RWPE2 (cell line): ENCODE results near the gene EGFL7.

Experiments used
- ATAC-seq: fragments of 200-7000 bp; cut with Tn5 transposase; 3 replicates; pipeline ENCODE4 v1.9.1; 2021; ENCODE audit warnings: low read depth
- DNase-seq: peaks from one replicate; pipeline ENCODE4 v3.0.0-alpha.2; 2020; ENCODE audit warnings: low spot score
- H3K27ac ChIP-seq: fragments of 450-650 bp; 2 replicates; pipeline ENCODE4 v1.5.1; 2017; ENCODE audit warnings: mild to moderate bottlenecking; ENCODE audit not compliant: poor library complexity, severe bottlenecking
- H3K27me3 ChIP-seq: fragments of 250-450 bp; sonication (Bioruptor Pico); 2 replicates; pipeline ENCODE4 v1.5.1; 2021; ENCODE audit warnings: mild to moderate bottlenecking, moderate library complexity; ENCODE audit not compliant: insufficient read depth, poor library complexity, severe bottlenecking
- H3K36me3 ChIP-seq: fragments of 250-450 bp; sonication (Bioruptor Pico); 2 replicates; pipeline ENCODE4 v1.5.1; 2020; ENCODE audit warnings: low read depth, mild to moderate bottlenecking, moderate library complexity
- H3K4me1 ChIP-seq: fragments of 250-450 bp; sonication (Bioruptor Pico); 2 replicates; pipeline ENCODE4 v1.5.1; 2021; ENCODE audit warnings: mild to moderate bottlenecking, moderate library complexity; ENCODE audit not compliant: insufficient read depth, poor library complexity, severe bottlenecking
- H3K4me3 ChIP-seq: fragments of 250-450 bp; sonication (Bioruptor Pico); 2 replicates; pipeline ENCODE4 v1.5.1; 2021; ENCODE audit warnings: mild to moderate bottlenecking, moderate library complexity; ENCODE audit not compliant: severe bottlenecking
- H3K9me3 ChIP-seq: fragments of 250-450 bp; sonication (Bioruptor Pico); 2 replicates; pipeline ENCODE4 v1.5.1; 2021; ENCODE audit warnings: mild to moderate bottlenecking, moderate library complexity; ENCODE audit not compliant: severe bottlenecking
- CTCF ChIP-seq: fragments of 450-650 bp; IDR thresholded peaks from one replicate; pipeline ENCODE4 v1.5.1; 2017; ENCODE audit warnings: mild to moderate bottlenecking, moderate library complexity; ENCODE audit not compliant: poor library complexity, severe bottlenecking

Gene EGFL7

GRCh38 chr9:136681945-136682699, 19.4 kb downstream of the EGFL7 start:
- Histone ChIP-seq H3K27ac (no peak overlapping the region), H3K9me3 (no peaks in the 10 kb centered on the region), H3K27me3 (no peaks in the 10 kb centered on the region), H3K4me3 (no peak overlapping the region), H3K4me1 (peaks cover 3% of the 10 kb centered on the region), H3K36me3 (no peaks in the 10 kb centered on the region)
- DNase-seq (no peak), ATAC-seq (no peak)
- no peak for TF ChIP-seq CTCF

GRCh38 chr9:136682710-136683109, 20.0 kb downstream of the EGFL7 start:
- ATAC-seq (no peak), DNase-seq (no peak)
- no peak for TF ChIP-seq CTCF
- peaks cover 3% of the 10 kb centered on the region for H3K4me1 ChIP-seq
- no peaks in the 10 kb centered on the region for H3K36me3 ChIP-seq
- no peaks in the 10 kb centered on the region for H3K27me3 ChIP-seq
- H3K4me3 ChIP-seq, result no peak overlapping the region
- H3K27ac ChIP-seq, result no peak overlapping the region
- no peaks in the 10 kb centered on the region for H3K9me3 ChIP-seq

GRCh38 chr9:136683173-136683745, 20.5 kb downstream of the EGFL7 start:
- ATAC-seq (no peak), DNase-seq (no peak)
- no peak for TF ChIP-seq CTCF
- H3K4me3 ChIP-seq, result no peak overlapping the region
- H3K27me3 ChIP-seq, result no peaks in the 10 kb centered on the region
- no peak overlapping the region for H3K27ac ChIP-seq
- H3K36me3 ChIP-seq, result no peaks in the 10 kb centered on the region
- no peaks in the 10 kb centered on the region for H3K9me3 ChIP-seq
- H3K4me1 ChIP-seq, result peaks cover 3% of the 10 kb centered on the region

- Histone ChIP-seq H3K4me3 (no peak overlapping the region), H3K36me3 (no peaks in the 10 kb centered on the region), H3K27me3 (no peaks in the 10 kb centered on the region), H3K4me1 (peaks cover 3% of the 10 kb centered on the region), H3K27ac (no peak overlapping the region), H3K9me3 (no peaks in the 10 kb centered on the region)
- DNase-seq, result no peak
- ATAC-seq, result no peak
- no peak for TF ChIP-seq CTCF
Measured at GRCh38 chr9:136683755-136684154, 21.0 kb downstream of the EGFL7 start.

- H3K36me3 ChIP-seq, result no peaks in the 10 kb centered on the region
- no peak for ATAC-seq
- peaks cover 3% of the 10 kb centered on the region for H3K4me1 ChIP-seq
- no peaks in the 10 kb centered on the region for H3K9me3 ChIP-seq
- TF ChIP-seq CTCF, result no peak
- no peak overlapping the region for H3K27ac ChIP-seq
- H3K27me3 ChIP-seq, result no peaks in the 10 kb centered on the region
- no peak for DNase-seq
- no peak overlapping the region for H3K4me3 ChIP-seq
Measured at GRCh38 chr9:136684339-136684738, 21.6 kb downstream of the EGFL7 start.
